Smooth muscle cell (in vitro differentiated cells): ENCODE results near the gene SHANK1. TPM values are rescaled to one million over a fixed set of nuclear protein-coding genes. Genes with fewer than 3 reads are reported as not detected.

Experiments
- DNase-seq: peaks from one replicate; lab custom pipeline; 2025; ENCODE audit not compliant: unreplicated experiment; lab: John Stamatoyannopoulos, UW
- H2AFZ ChIP-seq: fragments of 200-600 bp; sonication (generic); 2 replicates; pipeline ENCODE4 v1.6.0; 2016; ENCODE audit warnings: antibody characterized with exemption, low read depth, mild to moderate bottlenecking
- H3F3A ChIP-seq: fragments of 200-600 bp; sonication (generic); 2 replicates; pipeline ENCODE4 v1.6.0; 2017; ENCODE audit warnings: antibody characterized with exemption, low read depth
- H3K27ac ChIP-seq: fragments of 200-600 bp; sonication (generic); 2 replicates; pipeline ENCODE4 v1.5.1; 2016; ENCODE audit warnings: low read depth, mild to moderate bottlenecking
- H3K27me3 ChIP-seq: fragments of 200-600 bp; sonication (generic); 2 replicates; pipeline ENCODE4 v1.6.1; 2016; ENCODE audit warnings: low read depth, mild to moderate bottlenecking
- H3K36me3 ChIP-seq: fragments of 200-600 bp; sonication (generic); 2 replicates; pipeline ENCODE4 v1.5.1; 2016; ENCODE audit warnings: low read depth
- H3K4me1 ChIP-seq: fragments of 200-600 bp; sonication (generic); 2 replicates; pipeline ENCODE4 v1.5.1; 2016; ENCODE audit warnings: low read depth
- H3K4me2 ChIP-seq: fragments of 200-600 bp; sonication (generic); 2 replicates; pipeline ENCODE4 v1.6.0; 2016; ENCODE audit warnings: mild to moderate bottlenecking
- H3K4me3 ChIP-seq: fragments of 200-600 bp; sonication (generic); 2 replicates; pipeline ENCODE4 v1.5.1; 2016; ENCODE audit warnings: mild to moderate bottlenecking
- H3K79me2 ChIP-seq: fragments of 200-600 bp; sonication (generic); 2 replicates; pipeline ENCODE4 v1.6.0; 2016; ENCODE audit warnings: low read depth, mild to moderate bottlenecking
- H3K9ac ChIP-seq: fragments of 200-600 bp; sonication (generic); 2 replicates; pipeline ENCODE4 v1.6.0; 2016; ENCODE audit warnings: low read depth
- H3K9me3 ChIP-seq: fragments of 200-600 bp; sonication (generic); replicated peaks from 2 replicates; pipeline ENCODE4 v1.5.1; 2016; ENCODE audit warnings: low read depth
- H4K20me1 ChIP-seq: fragments of 200-600 bp; sonication (generic); 2 replicates; pipeline ENCODE4 v1.6.0; 2016; ENCODE audit warnings: low read depth
- WGBS: methylation state at CpG from one replicate; pipeline ENCODE4 v1.1.7; 2016; ENCODE audit warnings: low lambda C conversion rate; 5-methylcytosine and 5-hydroxymethylcytosine counted together
- polyA plus RNA-seq: library from polyadenylated mRNA; unstranded; fragments of >200 nt; fragmentation: Nextera tagmentation; extraction: Ambion mirVana; gene quantifications from 2 replicates; pipeline ENCODE4 v1.2.1, GENCODE V29; 2016
- total RNA-seq: library from RNA; depleted of rRNA; stranded (reverse); fragments of >200 nt; gene quantifications from 2 replicates; pipeline ENCODE4 v1.2.3, GENCODE V29; 2014
- TF ChIP-seq, protein P1 (sequence below): fragments of 200-600 bp; sonication (generic); IDR thresholded peaks from 2 replicates; pipeline ENCODE4 v1.5.1; 2017; ENCODE audit warnings: borderline replicate concordance, mild to moderate bottlenecking, antibody characterized with exemption; ENCODE audit not compliant: insufficient read depth, poor library complexity, severe bottlenecking

The SHANK1 gene
- total and polyA plus RNA-seq, 2 experiments from 2014 or later = 1.0 to 4.1 TPM

DNA sequence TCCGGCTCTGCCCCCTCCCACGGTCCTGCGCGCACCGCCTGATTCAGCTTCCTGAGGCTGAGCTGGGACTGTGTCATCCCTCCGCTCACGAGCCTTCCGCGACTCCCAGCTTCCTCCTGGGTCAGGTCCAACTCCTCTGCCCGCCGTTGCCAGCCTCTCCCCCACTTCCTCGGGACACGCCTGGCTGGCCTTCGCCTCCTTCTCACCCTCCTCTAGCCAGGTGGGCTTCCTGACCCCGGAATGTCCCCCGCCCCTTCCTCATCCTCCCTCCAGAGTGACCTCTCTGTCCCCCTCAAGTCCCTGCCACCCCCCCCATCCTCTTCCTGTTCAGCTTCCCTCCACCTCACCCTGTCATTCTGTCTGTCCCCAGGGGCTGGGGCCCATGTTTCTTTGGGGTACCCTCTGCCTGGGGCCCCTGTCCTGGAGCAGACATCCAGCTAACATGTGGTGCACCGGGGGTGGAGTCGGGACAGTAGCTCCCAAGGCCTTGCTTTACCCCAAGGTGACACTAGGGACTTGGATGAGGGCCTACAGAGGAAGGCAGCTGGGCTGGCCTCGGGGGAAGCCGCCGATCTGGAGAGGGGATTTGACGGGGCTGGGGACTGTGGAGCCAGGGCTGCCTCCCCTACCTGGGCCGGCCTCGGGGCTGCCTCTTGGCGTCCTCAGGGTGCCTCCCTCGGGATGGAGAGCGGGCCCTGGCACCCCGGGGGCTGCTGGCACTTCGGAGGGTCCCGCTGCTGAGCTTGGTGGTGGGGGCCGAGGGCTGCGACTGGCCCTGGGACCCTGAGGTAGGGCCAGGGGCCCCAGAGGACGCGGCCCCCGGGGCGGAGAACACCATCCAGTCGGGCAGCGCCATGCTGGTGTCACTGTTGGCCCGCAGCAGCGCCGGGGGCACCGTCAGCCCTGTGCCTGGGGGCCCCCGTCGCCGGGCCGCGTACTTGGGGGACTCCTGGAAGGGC, 16.5 kb downstream of the SHANK1 start:
- no peaks in the 10 kb centered on the region for H3K9me3 ChIP-seq

DNA sequence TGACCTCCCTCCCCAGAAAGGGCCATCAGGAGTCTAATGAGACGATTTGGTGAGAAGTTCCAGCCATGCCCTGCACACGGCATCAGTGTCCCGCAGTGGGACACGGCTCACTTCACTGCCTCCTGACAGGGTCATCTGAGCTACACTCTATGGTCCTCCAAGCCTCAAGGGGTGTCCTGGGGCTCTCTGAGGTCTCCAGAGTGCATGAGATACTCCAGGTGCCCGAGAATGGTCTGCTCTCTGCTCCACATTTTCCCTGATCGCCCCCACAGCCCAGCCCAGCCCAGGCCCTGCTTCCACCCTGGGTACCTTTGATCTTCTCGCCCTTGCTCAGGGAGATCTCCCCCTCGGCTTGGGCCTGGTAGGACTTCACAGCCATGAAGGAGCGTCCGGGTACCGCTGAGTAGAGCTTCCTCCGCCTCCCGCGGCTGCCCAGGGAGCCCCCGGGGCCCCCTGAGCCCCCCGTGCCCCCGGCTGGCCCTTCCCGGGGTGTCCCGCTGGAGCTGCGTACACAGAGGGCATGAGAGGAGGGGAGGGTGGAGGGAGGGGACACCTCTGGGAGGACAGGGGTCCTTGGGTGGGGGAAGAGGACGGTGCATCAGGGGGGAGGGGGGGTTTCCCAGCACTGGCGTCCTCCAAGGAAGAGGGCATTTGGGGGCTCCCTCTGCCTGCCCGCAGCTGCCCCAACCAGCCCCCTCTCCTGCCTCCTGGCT, 17.3 kb downstream of the SHANK1 start:
- WGBS = 85% methylated on average over 10 of the region's 23 CpGs
- no peaks in the 10 kb centered on the region for H3K9me3 ChIP-seq
- no peak overlapping the region for H3K4me3 ChIP-seq
- H3K27me3 ChIP-seq = peaks cover 28% of the 10 kb centered on the region
- no peaks in the 10 kb centered on the region for H3F3A ChIP-seq
- TF ChIP-seq, protein P1, sequence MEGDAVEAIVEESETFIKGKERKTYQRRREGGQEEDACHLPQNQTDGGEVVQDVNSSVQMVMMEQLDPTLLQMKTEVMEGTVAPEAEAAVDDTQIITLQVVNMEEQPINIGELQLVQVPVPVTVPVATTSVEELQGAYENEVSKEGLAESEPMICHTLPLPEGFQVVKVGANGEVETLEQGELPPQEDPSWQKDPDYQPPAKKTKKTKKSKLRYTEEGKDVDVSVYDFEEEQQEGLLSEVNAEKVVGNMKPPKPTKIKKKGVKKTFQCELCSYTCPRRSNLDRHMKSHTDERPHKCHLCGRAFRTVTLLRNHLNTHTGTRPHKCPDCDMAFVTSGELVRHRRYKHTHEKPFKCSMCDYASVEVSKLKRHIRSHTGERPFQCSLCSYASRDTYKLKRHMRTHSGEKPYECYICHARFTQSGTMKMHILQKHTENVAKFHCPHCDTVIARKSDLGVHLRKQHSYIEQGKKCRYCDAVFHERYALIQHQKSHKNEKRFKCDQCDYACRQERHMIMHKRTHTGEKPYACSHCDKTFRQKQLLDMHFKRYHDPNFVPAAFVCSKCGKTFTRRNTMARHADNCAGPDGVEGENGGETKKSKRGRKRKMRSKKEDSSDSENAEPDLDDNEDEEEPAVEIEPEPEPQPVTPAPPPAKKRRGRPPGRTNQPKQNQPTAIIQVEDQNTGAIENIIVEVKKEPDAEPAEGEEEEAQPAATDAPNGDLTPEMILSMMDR = no peak
- no peaks in the 10 kb centered on the region for H3K36me3 ChIP-seq
- H3K27ac ChIP-seq = no peak overlapping the region
- no peaks in the 10 kb centered on the region for H3K79me2 ChIP-seq
- no peak overlapping the region for H2AFZ ChIP-seq
- no peak overlapping the region for H3K9ac ChIP-seq
- no peak overlapping the region for H3K4me2 ChIP-seq
- no peak for DNase-seq
- H4K20me1 ChIP-seq = no peaks in the 10 kb centered on the region
- H3K4me1 ChIP-seq = no peaks in the 10 kb centered on the region

More for the DNA sequence above, 16.5 kb downstream of the SHANK1 start:
- no peak overlapping the region for H2AFZ ChIP-seq
- H3K27me3 ChIP-seq = peaks cover 20% of the 10 kb centered on the region
- 91% methylated on average over 28 of the region's 47 CpGs for WGBS
- H3K36me3 ChIP-seq = no peaks in the 10 kb centered on the region
- H3F3A ChIP-seq = no peaks in the 10 kb centered on the region
- H3K79me2 ChIP-seq = no peaks in the 10 kb centered on the region
- H3K4me3 ChIP-seq = no peak overlapping the region
- TF ChIP-seq, protein P1 = no peak
- no peak overlapping the region for H3K9ac ChIP-seq
- H4K20me1 ChIP-seq = no peaks in the 10 kb centered on the region
- H3K27ac ChIP-seq = no peak overlapping the region
- no peak overlapping the region for H3K4me2 ChIP-seq
- DNase-seq = no peak
- no peaks in the 10 kb centered on the region for H3K4me1 ChIP-seq

DNA sequence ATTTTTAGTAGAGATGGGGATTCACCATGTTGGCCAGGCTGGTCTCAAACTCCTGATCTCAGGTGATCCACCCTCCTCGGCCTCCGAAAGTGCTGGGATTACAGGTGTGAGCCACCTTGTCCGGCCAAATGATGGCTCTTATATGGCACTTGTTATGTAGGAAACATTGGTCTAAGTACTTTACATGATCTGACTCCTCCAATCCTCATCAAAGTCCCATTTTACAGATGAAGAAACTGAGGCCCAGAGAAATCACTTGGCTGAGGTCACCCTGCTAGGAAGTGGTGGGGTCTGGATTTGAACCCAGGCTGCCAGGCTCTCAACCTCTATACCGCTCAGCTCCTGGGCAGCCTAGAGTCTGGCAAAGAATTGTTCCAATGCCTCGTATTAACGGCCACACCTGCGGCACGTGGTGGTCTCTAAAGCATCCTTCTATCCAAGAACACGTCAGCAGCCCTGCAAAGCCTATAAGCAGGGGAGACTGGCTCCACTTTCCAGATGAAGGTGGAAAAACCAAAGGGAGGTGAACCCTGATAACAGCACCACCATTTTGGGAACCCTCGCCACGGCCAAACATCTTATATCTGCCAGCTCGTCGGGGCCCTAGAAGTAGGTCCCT, 18.1 kb downstream of the SHANK1 start:
- Histone ChIP-seq H3K27ac (no peak overlapping the region), H3K79me2 (no peaks in the 10 kb centered on the region), H3K27me3 (peaks cover 35% of the 10 kb centered on the region), H3K9ac (no peak overlapping the region), H2AFZ (no peak overlapping the region), H4K20me1 (no peaks in the 10 kb centered on the region), H3K4me1 (no peaks in the 10 kb centered on the region), H3K36me3 (no peaks in the 10 kb centered on the region), H3K4me3 (no peak overlapping the region), H3F3A (no peaks in the 10 kb centered on the region), H3K9me3 (no peaks in the 10 kb centered on the region), H3K4me2 (no peak overlapping the region)
- 92% methylated on average over 13 of the region's 13 CpGs for WGBS
- DNase-seq = no peak
- TF ChIP-seq, protein P1 = no peak
